ENCODE results near the gene GYS1. TPM values are rescaled to one million over a fixed set of nuclear protein-coding genes. Genes with fewer than 3 reads are reported as not detected.
A peak's percentile ranks its signal among the peaks of the same experiment; 100 is the strongest.

GYS1 gene
- total and polyA plus RNA-seq, 10 of the 15 experiments (the other 5 are each of a cell fraction or from before 2014, with no cell fraction given), result 3.7 to 62.0 (median 37.3) TPM

- intact Hi-C loops (cut with micrococcal nuclease; ENCODE audit: unreplicated experiment) (no loop called here), in situ Hi-C loops (cut with MboI) (no loop called here)
- TF ChIP-seq HDAC6 (IDR thresholded peaks at IDR 0.05; ENCODE audit: unreplicated experiment), result no peak
- no peak for TF ChIP-seq BACH1 (IDR thresholded peaks at IDR 0.05; ENCODE audit: borderline replicate concordance)
- no peak for TF ChIP-seq E2F4 (IDR thresholded peaks at IDR 0.05; ENCODE audit: low read depth, low read length)
- peak; percentile 70 for TF ChIP-seq POLR2A (IDR thresholded peaks at IDR 0.05; ENCODE audit: low read depth, low read length)
- 0 out of 2 replicates have a peak, but pooled peaks have one; percentile 38 for TF ChIP-seq CREB1 (IDR thresholded peaks at IDR 0.05; ENCODE audit: low read depth)
- TF ChIP-seq, protein P1, sequence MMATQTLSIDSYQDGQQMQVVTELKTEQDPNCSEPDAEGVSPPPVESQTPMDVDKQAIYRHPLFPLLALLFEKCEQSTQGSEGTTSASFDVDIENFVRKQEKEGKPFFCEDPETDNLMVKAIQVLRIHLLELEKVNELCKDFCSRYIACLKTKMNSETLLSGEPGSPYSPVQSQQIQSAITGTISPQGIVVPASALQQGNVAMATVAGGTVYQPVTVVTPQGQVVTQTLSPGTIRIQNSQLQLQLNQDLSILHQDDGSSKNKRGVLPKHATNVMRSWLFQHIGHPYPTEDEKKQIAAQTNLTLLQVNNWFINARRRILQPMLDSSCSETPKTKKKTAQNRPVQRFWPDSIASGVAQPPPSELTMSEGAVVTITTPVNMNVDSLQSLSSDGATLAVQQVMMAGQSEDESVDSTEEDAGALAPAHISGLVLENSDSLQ (IDR thresholded peaks at IDR 0.05), result peak; percentile 51
- TF ChIP-seq EGR1 (IDR thresholded peaks at IDR 0.05; ENCODE audit: borderline replicate concordance in 1 of 2, low read depth in 2 of 2, low read length in 2 of 2), result peak in 1 of 2 experiments; percentile 46; a peak in 1 of 3 replicates
- peak; percentile 14; the same call in 1 of the 2 replicates for TF ChIP-seq HCFC1 (IDR thresholded peaks at IDR 0.05; ENCODE audit: low read length)
- H3K79me2 ChIP-seq (ENCODE audit: control insufficient read depth, insufficient read depth, low read length), result no peaks in the 10 kb centered on the region
- SMC1A ChIA-PET (ENCODE audit: uncharacterized antibody, unreplicated experiment), result interaction anchor here (0.8 to 1.7 kb wide), 5 partner anchors 11 to 37 kb away, joined by 3 to 8 read pairs (median 3); no protein-coding TSS in a partner anchor
- WGBS (ENCODE audit: insufficient coverage, insufficient replicate concordance, low lambda C conversion rate, missing lambda C conversion rate), result 1% methylated on average over 29 of the region's 43 CpGs
- peak; percentile 26 for DNase-seq (ENCODE audit: low read depth, low spot score)
- no peak within 1 kb of the TSS for H3K27ac ChIP-seq (ENCODE audit: control insufficient read depth, insufficient read depth)
- peak within 1 kb of the TSS; percentile 85 for H3K4me2 ChIP-seq (ENCODE audit: control insufficient read depth, insufficient read depth)
- no peak within 1 kb of the TSS; the same call in 1 of the 2 replicates for H3K9ac ChIP-seq (ENCODE audit: control insufficient read depth, insufficient read depth, low read length)
- H3K27me3 ChIP-seq (replicated peaks in 1 of 2; ENCODE audit: control insufficient read depth in 2 of 2, insufficient read depth in 2 of 2, low read length in 1 of 2), result 0 out of 4 replicates have a peak, but pooled peaks cover 0 to 1% of the 10 kb centered on the region in 2 experiments
- peaks cover 7% of the 10 kb centered on the region; the same call in 1 of the 2 replicates for H3K4me1 ChIP-seq (ENCODE audit: control insufficient read depth, insufficient read depth, low read length)
- RAD21 ChIA-PET (ENCODE audit: unreplicated experiment), result interaction anchor here (0.6 to 1.5 kb wide), 2 partner anchors 138 to 180 kb away, joined by 3 read pairs; no protein-coding TSS in a partner anchor
- no peaks in the 10 kb centered on the region for H3K9me3 ChIP-seq (replicated peaks; ENCODE audit: control insufficient read depth, insufficient read depth, low read length)
- peak within 1 kb of the TSS; percentile 69 for H3K4me3 ChIP-seq
- peak; percentile 77 for FAIRE-seq
- H2AFZ ChIP-seq (ENCODE audit: control insufficient read depth, low read depth, low read length), result peak within 1 kb of the TSS; percentile 73
- H3K36me3 ChIP-seq (ENCODE audit: control insufficient read depth in 2 of 2, insufficient read depth in 2 of 2, low read length in 1 of 2), result no peaks in the 10 kb centered on the region
- peak; percentile 97 for ATAC-seq
- H4K20me1 ChIP-seq (ENCODE audit: control insufficient read depth, insufficient read depth), result no peaks in the 10 kb centered on the region
- POLR2A ChIA-PET, result interaction anchor here (0.6 to 1.7 kb wide), 7 partner anchors 10 to 401 kb away, joined by 3 to 8 read pairs (median 5); partner anchors contain the start of gene BAX
- CTCF ChIA-PET, result interaction anchor here (1.0 to 1.9 kb wide), 5 partner anchors 7 to 37 kb away, joined by 3 to 7 read pairs (median 6); no protein-coding TSS in a partner anchor
- no TSS peak for BruUV-seq (replicated peaks)
Measured at GRCh38 chr19:48933382-48933932, 59.7 kb downstream of the GYS1 start, which contains the start of gene DHDH. Gene DHDH (plus strand): TSS chr19:48933699. CDS start chr19:48933722, 23 bp downstream.

Data from GM12878 (cell line).